ENCODE measurements around the gene AZU1. TPM values are rescaled to one million over a fixed set of nuclear protein-coding genes. Genes with fewer than 3 reads are reported as not detected.

AZU1 gene
- total and polyA plus RNA-seq, 8 donors, result 0.53 to 1.5 (median 0.77) TPM; not detected in 4

GRCh38 chr19:825897-826644, 1.6 kb upstream of the AZU1 start:
- intact Hi-C loops (cut with DNase I; ENCODE audit: low total_unique reads), result no loop called here
- H3K27me3 ChIP-seq, result peaks cover 13 to 91% (median 53%) of the 10 kb centered on the region in 3 donors
- 80 to 84% (median 82%) methylated on average over 19 of the region's 19 CpGs for WGBS, 5 donors
- no peaks in the 10 kb centered on the region for H3K36me3 ChIP-seq
- H3K9me3 ChIP-seq, result no peaks in the 10 kb centered on the region
- DNase-seq, result no peak
- no peak overlapping the region for H3K4me3 ChIP-seq
- H3K27ac ChIP-seq, result no peak overlapping the region
- TF ChIP-seq POLR2A (IDR thresholded peaks at IDR 0.05) (no peak), POLR2AphosphoS5 (IDR thresholded peaks at IDR 0.05) (no peak), EP300 (IDR thresholded peaks at IDR 0.05) (no peak), CTCF (IDR thresholded peaks at IDR 0.05) (no peak)
- peaks cover 14 to 37% (median 21%) of the 10 kb centered on the region in 4 donors for H3K4me1 ChIP-seq

- Histone ChIP-seq H3K4me3 (no peak overlapping the region), H3K9me3 (no peaks in the 10 kb centered on the region), H3K36me3 (no peaks in the 10 kb centered on the region), H3K27me3 (peaks cover 5 to 91% (median 53%) of the 10 kb centered on the region in 3 donors), H3K27ac (no peak overlapping the region), H3K4me1 (peaks cover 2 to 25% (median 9%) of the 10 kb centered on the region in 4 donors)
- no peak for DNase-seq
- intact Hi-C loops (cut with DNase I; ENCODE audit: low total_unique reads), result no loop called here
- 74 to 91% (median 81%) methylated on average over 9 to 11 of the region's 11 CpGs for WGBS, 5 donors
- TF ChIP-seq EP300 (IDR thresholded peaks at IDR 0.05) (no peak), POLR2AphosphoS5 (IDR thresholded peaks at IDR 0.05) (no peak), POLR2A (IDR thresholded peaks at IDR 0.05) (no peak), CTCF (IDR thresholded peaks at IDR 0.05) (no peak)
These were observed 325 bp upstream of the AZU1 start for GRCh38 chr19:827314-827709.

DNA sequence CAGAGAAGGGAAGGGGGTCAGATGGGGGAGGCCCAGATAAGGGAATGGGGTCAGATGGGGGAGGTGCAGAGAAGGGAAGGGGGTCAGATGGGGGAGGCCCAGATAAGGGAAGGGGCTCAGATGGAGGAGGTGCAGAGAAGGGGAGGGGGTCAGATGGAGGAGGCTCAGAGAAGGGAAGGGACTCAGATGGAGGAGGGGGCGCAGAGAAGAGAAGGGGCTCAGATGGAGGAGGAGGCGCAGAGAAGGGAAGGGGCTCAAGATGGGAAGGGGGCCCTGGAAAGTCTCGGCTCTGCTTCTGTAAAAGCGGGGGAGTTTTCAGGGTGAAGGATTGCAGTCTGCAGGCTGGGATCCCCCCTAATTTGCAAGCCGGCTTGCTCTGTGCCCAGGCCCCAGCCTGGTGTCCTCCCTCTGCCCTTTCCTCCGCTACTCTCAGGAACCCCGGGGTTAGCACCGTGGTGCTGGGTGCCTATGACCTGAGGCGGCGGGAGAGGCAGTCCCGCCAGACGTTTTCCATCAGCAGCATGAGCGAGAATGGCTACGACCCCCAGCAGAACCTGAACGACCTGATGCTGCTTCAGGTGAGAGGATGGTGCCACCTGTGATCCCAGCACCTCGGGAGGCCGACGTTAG, 1.6 kb downstream of the AZU1 start:
- peaks cover 0 to 88% (median 36%) of the 10 kb centered on the region in 3 donors for H3K27me3 ChIP-seq
- no peaks in the 10 kb centered on the region for H3K9me3 ChIP-seq
- H3K4me1 ChIP-seq, result peaks cover 0 to 12% (median 0%) of the 10 kb centered on the region in 4 donors
- TF ChIP-seq POLR2A (IDR thresholded peaks at IDR 0.05) (no peak), CTCF (IDR thresholded peaks at IDR 0.05) (no peak), POLR2AphosphoS5 (IDR thresholded peaks at IDR 0.05) (no peak), EP300 (IDR thresholded peaks at IDR 0.05) (no peak)
- H3K36me3 ChIP-seq, result no peaks in the 10 kb centered on the region
- no peak overlapping the region for H3K27ac ChIP-seq
- intact Hi-C loops (cut with DNase I; ENCODE audit: low total_unique reads), result no loop called here
- H3K4me3 ChIP-seq, result no peak overlapping the region
- no peak for DNase-seq
- 68 to 81% (median 72%) methylated on average over 17 to 18 of the region's 18 CpGs for WGBS, 5 donors

- TF ChIP-seq EP300 (IDR thresholded peaks at IDR 0.05) (no peak), POLR2A (IDR thresholded peaks at IDR 0.05) (no peak), POLR2AphosphoS5 (IDR thresholded peaks at IDR 0.05) (no peak), CTCF (IDR thresholded peaks at IDR 0.05) (no peak)
- DNase-seq, result no peak
- 36 to 47% (median 42%) methylated on average over 20 to 38 of the region's 38 CpGs for WGBS, 5 donors
- Histone ChIP-seq H3K27ac (no peak overlapping the region), H3K4me1 (peaks cover 0 to 12% (median 0%) of the 10 kb centered on the region in 4 donors), H3K36me3 (no peaks in the 10 kb centered on the region), H3K27me3 (peaks cover 0 to 88% (median 53%) of the 10 kb centered on the region in 3 donors), H3K9me3 (no peaks in the 10 kb centered on the region), H3K4me3 (no peak overlapping the region)
- intact Hi-C loops (cut with DNase I; ENCODE audit: low total_unique reads), result no loop called here
These were observed 4.1 kb downstream of the AZU1 start for GRCh38 chr19:831407-832369.

Data from stomach (tissue), 9 donors.